ENCODE measurements around the gene MPDZ.

DNA sequence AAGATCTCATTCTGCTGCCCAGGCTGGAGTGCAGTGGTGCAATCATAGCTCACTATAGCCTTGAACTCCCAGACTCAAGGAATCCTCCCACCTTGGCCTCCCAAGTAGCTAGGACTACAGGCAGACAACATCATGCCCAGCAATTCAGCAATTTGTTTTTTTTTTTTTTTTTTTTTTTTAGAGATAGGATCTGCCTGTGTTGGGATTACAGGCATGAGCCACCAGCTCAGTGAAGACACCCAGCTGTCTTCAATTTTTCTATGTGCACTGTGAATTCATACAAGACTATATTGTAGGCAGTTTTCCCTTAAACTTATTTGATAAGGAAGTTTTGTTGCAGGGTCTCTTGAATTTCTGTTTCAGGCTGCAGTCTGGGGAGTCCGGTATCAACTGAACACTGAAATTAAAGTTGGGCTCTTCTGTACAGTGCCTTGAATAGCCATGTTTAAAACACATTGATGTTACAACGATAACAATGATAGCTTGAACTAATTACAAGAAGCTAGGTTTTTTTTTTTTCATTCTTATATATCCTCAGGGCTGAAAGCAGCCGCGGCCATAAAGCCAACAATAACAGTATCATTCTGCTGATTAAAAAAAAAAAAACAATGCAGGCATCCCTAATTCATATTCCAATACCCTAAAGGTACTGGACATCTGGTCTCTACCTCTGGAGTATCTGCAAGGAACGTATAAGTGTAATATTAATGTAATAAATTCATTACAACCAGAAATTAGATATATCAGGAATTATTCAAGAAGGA is 63.5 kb downstream of the MPDZ start:
- TF ChIP-seq, protein P1, sequence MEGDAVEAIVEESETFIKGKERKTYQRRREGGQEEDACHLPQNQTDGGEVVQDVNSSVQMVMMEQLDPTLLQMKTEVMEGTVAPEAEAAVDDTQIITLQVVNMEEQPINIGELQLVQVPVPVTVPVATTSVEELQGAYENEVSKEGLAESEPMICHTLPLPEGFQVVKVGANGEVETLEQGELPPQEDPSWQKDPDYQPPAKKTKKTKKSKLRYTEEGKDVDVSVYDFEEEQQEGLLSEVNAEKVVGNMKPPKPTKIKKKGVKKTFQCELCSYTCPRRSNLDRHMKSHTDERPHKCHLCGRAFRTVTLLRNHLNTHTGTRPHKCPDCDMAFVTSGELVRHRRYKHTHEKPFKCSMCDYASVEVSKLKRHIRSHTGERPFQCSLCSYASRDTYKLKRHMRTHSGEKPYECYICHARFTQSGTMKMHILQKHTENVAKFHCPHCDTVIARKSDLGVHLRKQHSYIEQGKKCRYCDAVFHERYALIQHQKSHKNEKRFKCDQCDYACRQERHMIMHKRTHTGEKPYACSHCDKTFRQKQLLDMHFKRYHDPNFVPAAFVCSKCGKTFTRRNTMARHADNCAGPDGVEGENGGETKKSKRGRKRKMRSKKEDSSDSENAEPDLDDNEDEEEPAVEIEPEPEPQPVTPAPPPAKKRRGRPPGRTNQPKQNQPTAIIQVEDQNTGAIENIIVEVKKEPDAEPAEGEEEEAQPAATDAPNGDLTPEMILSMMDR (IDR thresholded peaks at IDR 0.05), result no peak
- no peak for TF ChIP-seq POLR2A (IDR thresholded peaks at IDR 0.05)
